HCT116 (cell line): Measurements from ENCODE around the gene RAB11FIP2. TPM values are rescaled to one million over a fixed set of nuclear protein-coding genes. Genes with fewer than 3 reads are reported as not detected.

Experiments
- ATAC-seq: fragments of 200-7000 bp; cut with Tn5 transposase; 2 replicates; pipeline ENCODE4 v1.9.1; 2020; ENCODE audit warnings: mild to moderate bottlenecking, moderate library complexity
- BruUV-seq: library from RNA; stranded (reverse); fragments of 400-500 nt; replicated peaks from 2 replicates; lab custom pipeline; 2021; lab: Mats Ljungman, UMichigan
- CTCF ChIA-PET: fragments of 300-600 bp; sonication (Branson Sonifier 250); formaldehyde crosslinking; loops from one replicate; lab custom pipeline; 2021; ENCODE audit warnings: antibody characterized with exemption; lab: Charles Lee
- POLR2A ChIA-PET: fragments of 300-600, 350-600 bp; sonication (Branson Sonifier 250); formaldehyde crosslinking; loops from one replicate; lab custom pipeline; 2021; ENCODE audit warnings: antibody characterized with exemption; lab: Charles Lee
- RAD21 ChIA-PET, 2 experiments: fragments of 300-600 bp; sonication (Branson Sonifier 250); formaldehyde crosslinking; loops; one replicate each; lab custom pipeline; 2023; ENCODE audit warnings: low total read pairs in 2 of 2; ENCODE audit not compliant: uncharacterized antibody in 2 of 2, unreplicated experiment in 2 of 2, low non-redundant PET in 1 of 2; lab: Charles Lee
- DNase-seq: peaks from one replicate; pipeline ENCODE4 v3.0.0-alpha.2; 2010; ENCODE audit warnings: low read depth, low spot score
- H2AFZ ChIP-seq: fragments of 200-600 bp; shearing (Covaris generic), sonication (generic); 2 replicates; pipeline ENCODE4 v1.6.1; 2017; ENCODE audit warnings: low read depth, mixed run types, mixed read lengths, antibody characterized with exemption, low read length; ENCODE audit not compliant: poor library complexity, severe bottlenecking
- H3K27ac ChIP-seq: 2 replicates; pipeline ENCODE4 v1.5.1; 2012; ENCODE audit warnings: low read depth, low read length
- H3K27me3 ChIP-seq: fragments of 200-600 bp; sonication (generic); 2 replicates; pipeline ENCODE4 v1.6.1; 2016; ENCODE audit warnings: mixed run types, low read length, mixed read lengths; ENCODE audit not compliant: insufficient read depth
- H3K36me3 ChIP-seq, 2 experiments: fragments of 200-500 bp in 1 of 2; fragments of 200-600 bp in 1 of 2; sonication (Bioruptor generic) in 1 of 2; sonication (generic) in 1 of 2; 2 replicates each; pipeline versions ENCODE4 v1.5.1 to v1.6.1; 2014 to 2016; ENCODE audit warnings: low read length in 2 of 2, inconsistent platforms in 1 of 2, mixed read lengths in 1 of 2, mixed run types in 1 of 2; ENCODE audit not compliant: insufficient read depth in 2 of 2, control insufficient read depth in 1 of 2
- H3K4me1 ChIP-seq, 2 experiments: fragments of 200-600 bp in 1 of 2; sonication (generic) in 1 of 2; 2 replicates each; pipeline versions ENCODE4 v1.5.1 to v1.6.1; 2012 to 2017; ENCODE audit warnings: low read length in 2 of 2, inconsistent platforms in 1 of 2, mild to moderate bottlenecking in 1 of 2, mixed read lengths in 1 of 2, mixed run types in 1 of 2, moderate library complexity in 1 of 2; ENCODE audit not compliant: insufficient read depth in 2 of 2, control insufficient read depth in 1 of 2
- H3K4me2 ChIP-seq: fragments of 200-600 bp; sonication (generic); 2 replicates; pipeline ENCODE4 v1.6.1; 2017; ENCODE audit warnings: mixed run types, low read length, mixed read lengths
- H3K4me3 ChIP-seq, 2 experiments: fragments of 200-600 bp in 1 of 2; sonication (generic) in 1 of 2; replicated peaks in 1 of 2; 2 replicates each; pipeline ENCODE4 v1.5.1; 2011 to 2016; ENCODE audit warnings: low read length in 2 of 2, control low read depth in 1 of 2, low read depth in 1 of 2, mild to moderate bottlenecking in 1 of 2, mixed read lengths in 1 of 2, mixed run types in 1 of 2
- H3K79me2 ChIP-seq: fragments of 200-600 bp; sonication (generic); 2 replicates; pipeline ENCODE4 v1.6.1; 2017; ENCODE audit warnings: mild to moderate bottlenecking, mixed run types, low read length, moderate library complexity, mixed read lengths; ENCODE audit not compliant: insufficient read depth
- H3K9ac ChIP-seq: fragments of 200-600 bp; sonication (generic); 2 replicates; pipeline ENCODE4 v1.6.1; 2016; ENCODE audit warnings: low read length, mixed read lengths
- H3K9me2 ChIP-seq: fragments of 200-600 bp; sonication (generic), shearing (Covaris generic); 2 replicates; pipeline ENCODE4 v1.6.1; 2017; ENCODE audit warnings: mixed run types, mild to moderate bottlenecking, moderate library complexity; ENCODE audit not compliant: insufficient read depth
- H3K9me3 ChIP-seq, 2 experiments: fragments of 200-500 bp in 1 of 2; fragments of 200-600 bp in 1 of 2; sonication (Bioruptor generic) in 1 of 2; sonication (generic) in 1 of 2; 2 replicates each; pipeline ENCODE4 v1.6.1; 2014 to 2017; ENCODE audit warnings: low read length in 2 of 2, mixed read lengths in 2 of 2, inconsistent platforms in 1 of 2, low read depth in 1 of 2, mild to moderate bottlenecking in 1 of 2, mixed run types in 1 of 2, moderate library complexity in 1 of 2; ENCODE audit not compliant: control insufficient read depth in 1 of 2, insufficient read depth in 1 of 2
- H4K20me1 ChIP-seq: fragments of 200-600 bp; sonication (generic), shearing (Covaris generic); 2 replicates; pipeline ENCODE4 v1.6.1; 2017; ENCODE audit warnings: mixed run types, mild to moderate bottlenecking, moderate library complexity; ENCODE audit not compliant: insufficient read depth
- CEBPB ChIP-seq: IDR thresholded peaks from 2 replicates; pipeline ENCODE4 v1.6.1; 2012; ENCODE audit warnings: low read depth
- ELF1 ChIP-seq: IDR thresholded peaks from 2 replicates; pipeline ENCODE4 v1.6.1; 2012; ENCODE audit warnings: low read depth, borderline replicate concordance
- EZH2phosphoT487 ChIP-seq: fragments of 200-600 bp; IDR thresholded peaks from 2 replicates; pipeline ENCODE4 v1.6.1; 2018; ENCODE audit warnings: antibody characterized with exemption, borderline replicate concordance
- JUND ChIP-seq: IDR thresholded peaks from 2 replicates; pipeline ENCODE4 v1.6.1; 2012
- POLR2A ChIP-seq: IDR thresholded peaks from 2 replicates; pipeline ENCODE4 v1.7.0; 2011; ENCODE audit warnings: borderline replicate concordance; ENCODE audit not compliant: insufficient read depth, insufficient read length; ENCODE audit errors: extremely low read depth
- SIN3A ChIP-seq: IDR thresholded peaks from 2 replicates; pipeline ENCODE4 v1.6.1; 2012; ENCODE audit warnings: low read depth
- intact Hi-C: fragments of 100-400 bp; cut with micrococcal nuclease; formaldehyde crosslinking; loops from 2 replicates; pipeline ENCODE4 v1.10.0; 2022
- total RNA-seq: library from RNA; stranded (reverse); gene quantifications from one replicate; pipeline ENCODE4 v1.2.1, GENCODE V29; 2021; ENCODE audit not compliant: unreplicated experiment
- TF ChIP-seq, protein P1 (sequence below): IDR thresholded peaks from 2 replicates; pipeline ENCODE4 v1.6.1; 2012
- TF ChIP-seq, protein P2 (sequence below): IDR thresholded peaks from 2 replicates; pipeline ENCODE4 v1.6.1; 2011; ENCODE audit warnings: mild to moderate bottlenecking, low read length, moderate library complexity; ENCODE audit not compliant: insufficient replicate concordance; ENCODE audit errors: extremely low read depth

The RAB11FIP2 gene
- total RNA-seq, 1 experiment from 2014 or later, result 16.8 TPM

DNA sequence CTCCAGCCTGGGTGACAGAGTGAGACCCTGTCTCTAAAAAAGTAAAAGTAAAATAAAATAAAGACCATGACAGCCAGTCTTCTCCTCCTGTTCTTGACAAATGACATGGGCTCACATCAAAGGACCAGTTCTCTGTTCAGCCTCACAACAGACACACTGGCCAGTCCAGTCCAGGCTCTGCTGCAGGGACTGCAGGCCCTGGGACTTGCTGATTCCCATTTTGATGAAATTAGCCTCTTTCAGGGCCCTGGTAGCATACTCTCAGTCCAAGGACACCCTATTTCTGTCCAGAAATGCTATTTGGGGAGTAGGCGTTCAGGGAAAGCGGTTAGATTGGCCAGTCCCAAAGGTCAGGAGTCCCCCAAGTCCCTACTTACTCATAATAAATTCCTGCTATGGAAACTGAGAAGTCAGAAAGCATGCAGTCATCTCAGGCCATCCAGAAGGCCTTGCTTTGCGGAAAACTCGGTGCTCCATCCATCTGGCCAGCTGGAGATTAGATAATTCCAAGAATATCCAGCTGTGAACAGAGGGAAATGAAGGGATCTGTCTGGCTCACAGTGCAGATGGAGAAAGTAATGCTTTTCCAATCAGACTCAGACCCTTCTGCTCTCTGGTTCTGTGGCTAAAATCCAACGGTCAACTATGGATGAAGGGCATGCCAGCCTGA lies 74.4 kb downstream of the RAB11FIP2 start:
- no peak overlapping the region for H3K4me2 ChIP-seq
- H3K4me1 ChIP-seq, result no peaks in the 10 kb centered on the region
- TF ChIP-seq, protein P1, sequence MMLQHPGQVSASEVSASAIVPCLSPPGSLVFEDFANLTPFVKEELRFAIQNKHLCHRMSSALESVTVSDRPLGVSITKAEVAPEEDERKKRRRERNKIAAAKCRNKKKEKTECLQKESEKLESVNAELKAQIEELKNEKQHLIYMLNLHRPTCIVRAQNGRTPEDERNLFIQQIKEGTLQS, result no peak
- TF ChIP-seq CEBPB (no peak), SIN3A (no peak), JUND (no peak), POLR2A (no peak), ELF1 (no peak), EZH2phosphoT487 (no peak)
- TF ChIP-seq, protein P2, sequence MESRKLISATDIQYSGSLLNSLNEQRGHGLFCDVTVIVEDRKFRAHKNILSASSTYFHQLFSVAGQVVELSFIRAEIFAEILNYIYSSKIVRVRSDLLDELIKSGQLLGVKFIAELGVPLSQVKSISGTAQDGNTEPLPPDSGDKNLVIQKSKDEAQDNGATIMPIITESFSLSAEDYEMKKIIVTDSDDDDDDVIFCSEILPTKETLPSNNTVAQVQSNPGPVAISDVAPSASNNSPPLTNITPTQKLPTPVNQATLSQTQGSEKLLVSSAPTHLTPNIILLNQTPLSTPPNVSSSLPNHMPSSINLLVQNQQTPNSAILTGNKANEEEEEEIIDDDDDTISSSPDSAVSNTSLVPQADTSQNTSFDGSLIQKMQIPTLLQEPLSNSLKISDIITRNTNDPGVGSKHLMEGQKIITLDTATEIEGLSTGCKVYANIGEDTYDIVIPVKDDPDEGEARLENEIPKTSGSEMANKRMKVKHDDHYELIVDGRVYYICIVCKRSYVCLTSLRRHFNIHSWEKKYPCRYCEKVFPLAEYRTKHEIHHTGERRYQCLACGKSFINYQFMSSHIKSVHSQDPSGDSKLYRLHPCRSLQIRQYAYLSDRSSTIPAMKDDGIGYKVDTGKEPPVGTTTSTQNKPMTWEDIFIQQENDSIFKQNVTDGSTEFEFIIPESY, result no peak
- no peaks in the 10 kb centered on the region for H3K79me2 ChIP-seq
- no TSS peak for BruUV-seq
- 0 out of 2 replicates have a peak, but pooled peaks cover 9% of the 10 kb centered on the region for H3K27me3 ChIP-seq
- ATAC-seq (no peak), DNase-seq (no peak)
- no peaks in the 10 kb centered on the region for H3K9me2 ChIP-seq
- H3K4me3 ChIP-seq, result no peak overlapping the region
- no peaks in the 10 kb centered on the region for H3K9me3 ChIP-seq
- H2AFZ ChIP-seq, result no peak overlapping the region
- RAD21 ChIA-PET, result no interaction called here
- intact Hi-C loops, result no loop called here
- CTCF ChIA-PET, result no interaction called here
- POLR2A ChIA-PET, result no interaction called here
- H4K20me1 ChIP-seq, result no peaks in the 10 kb centered on the region
- H3K9ac ChIP-seq, result no peak overlapping the region
- H3K36me3 ChIP-seq, result no peaks in the 10 kb centered on the region
- no peak overlapping the region for H3K27ac ChIP-seq
